LNCaP clone FGC (cell line): ENCODE measurements around the gene CHCHD10.

Experiments
- DNase-seq: peaks from one replicate; pipeline ENCODE4 v3.0.0-alpha.2; 2011; ENCODE audit warnings: low read depth
- H3K4me3 ChIP-seq: 2 replicates; pipeline ENCODE4 v1.5.1; 2011; ENCODE audit warnings: mild to moderate bottlenecking, low read depth, low read length, control low read depth
- TF ChIP-seq, protein P1 (sequence below): IDR thresholded peaks from 2 replicates; pipeline ENCODE4 v1.5.1; 2012; ENCODE audit warnings: mild to moderate bottlenecking; ENCODE audit not compliant: control insufficient read depth, insufficient read depth; ENCODE audit errors: extremely low read depth

CHCHD10 gene

DNA sequence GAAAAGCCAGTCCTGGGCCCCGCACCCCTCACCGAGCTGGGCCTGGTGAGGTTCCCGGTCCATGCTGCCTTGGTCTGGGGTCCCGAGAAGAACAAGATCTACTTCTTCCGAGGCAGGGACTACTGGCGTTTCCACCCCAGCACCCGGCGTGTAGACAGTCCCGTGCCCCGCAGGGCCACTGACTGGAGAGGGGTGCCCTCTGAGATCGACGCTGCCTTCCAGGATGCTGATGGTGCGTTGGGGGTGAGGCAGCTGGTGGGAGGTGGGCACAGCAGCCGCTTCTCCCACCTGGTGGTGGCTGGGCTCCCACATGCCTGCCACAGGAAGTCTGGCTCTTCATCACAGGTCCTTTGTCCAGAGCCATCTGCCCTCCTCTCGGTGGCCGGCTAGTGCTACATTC is 14.5 kb upstream of the CHCHD10 start:
- no peak overlapping the region for H3K4me3 ChIP-seq
- TF ChIP-seq, protein P1, sequence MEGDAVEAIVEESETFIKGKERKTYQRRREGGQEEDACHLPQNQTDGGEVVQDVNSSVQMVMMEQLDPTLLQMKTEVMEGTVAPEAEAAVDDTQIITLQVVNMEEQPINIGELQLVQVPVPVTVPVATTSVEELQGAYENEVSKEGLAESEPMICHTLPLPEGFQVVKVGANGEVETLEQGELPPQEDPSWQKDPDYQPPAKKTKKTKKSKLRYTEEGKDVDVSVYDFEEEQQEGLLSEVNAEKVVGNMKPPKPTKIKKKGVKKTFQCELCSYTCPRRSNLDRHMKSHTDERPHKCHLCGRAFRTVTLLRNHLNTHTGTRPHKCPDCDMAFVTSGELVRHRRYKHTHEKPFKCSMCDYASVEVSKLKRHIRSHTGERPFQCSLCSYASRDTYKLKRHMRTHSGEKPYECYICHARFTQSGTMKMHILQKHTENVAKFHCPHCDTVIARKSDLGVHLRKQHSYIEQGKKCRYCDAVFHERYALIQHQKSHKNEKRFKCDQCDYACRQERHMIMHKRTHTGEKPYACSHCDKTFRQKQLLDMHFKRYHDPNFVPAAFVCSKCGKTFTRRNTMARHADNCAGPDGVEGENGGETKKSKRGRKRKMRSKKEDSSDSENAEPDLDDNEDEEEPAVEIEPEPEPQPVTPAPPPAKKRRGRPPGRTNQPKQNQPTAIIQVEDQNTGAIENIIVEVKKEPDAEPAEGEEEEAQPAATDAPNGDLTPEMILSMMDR, result no peak
- no peak for DNase-seq

DNA sequence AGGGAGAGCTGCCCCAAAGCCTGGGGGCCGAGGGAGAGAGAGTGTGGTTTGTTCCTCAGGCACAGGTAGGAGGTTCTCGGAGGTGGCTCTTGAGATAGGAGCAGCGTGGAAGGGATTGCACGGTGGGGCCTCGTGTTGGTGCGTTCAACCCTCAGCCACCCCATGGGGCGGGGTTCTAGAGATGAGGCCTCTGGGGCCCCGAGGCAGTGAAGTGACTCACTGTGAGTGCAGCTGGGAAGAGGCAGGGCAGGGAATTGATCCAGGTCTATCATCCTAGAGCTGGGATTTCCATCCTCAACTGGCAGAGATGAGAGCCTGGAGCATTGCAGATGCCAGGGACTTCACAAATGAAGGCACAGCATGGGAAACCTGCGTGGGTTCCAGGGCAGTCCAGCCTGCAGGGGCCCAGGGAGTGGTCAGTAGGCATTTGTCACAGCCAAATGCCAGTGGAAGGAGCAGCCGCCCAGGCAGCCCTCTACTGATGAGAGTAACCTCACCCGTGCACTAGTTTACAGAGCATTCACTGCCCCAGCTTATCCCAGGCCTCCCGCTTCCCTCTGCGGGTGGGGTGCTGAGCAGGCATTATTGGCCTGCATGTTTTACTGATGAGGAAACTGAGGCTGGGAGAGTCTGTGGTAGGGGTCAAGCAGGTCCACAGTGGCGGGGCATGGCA is 13.9 kb upstream of the CHCHD10 start:
- DNase-seq, result no peak
- TF ChIP-seq, protein P1, result no peak
- no peak overlapping the region for H3K4me3 ChIP-seq

DNA sequence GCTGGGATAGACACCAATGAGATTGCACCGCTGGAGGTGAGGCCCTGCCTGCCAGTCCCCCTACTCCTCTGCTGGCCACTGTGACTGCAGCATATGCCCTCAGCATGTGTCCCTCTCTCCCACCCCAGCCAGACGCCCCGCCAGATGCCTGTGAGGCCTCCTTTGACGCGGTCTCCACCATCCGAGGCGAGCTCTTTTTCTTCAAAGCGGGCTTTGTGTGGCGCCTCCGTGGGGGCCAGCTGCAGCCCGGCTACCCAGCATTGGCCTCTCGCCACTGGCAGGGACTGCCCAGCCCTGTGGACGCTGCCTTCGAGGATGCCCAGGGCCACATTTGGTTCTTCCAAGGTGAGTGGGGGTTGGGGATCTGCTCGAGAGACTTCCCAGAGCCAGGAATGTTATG is 13.3 kb upstream of the CHCHD10 start:
- no peak for DNase-seq
- TF ChIP-seq, protein P1, result no peak
- H3K4me3 ChIP-seq, result no peak overlapping the region

DNA sequence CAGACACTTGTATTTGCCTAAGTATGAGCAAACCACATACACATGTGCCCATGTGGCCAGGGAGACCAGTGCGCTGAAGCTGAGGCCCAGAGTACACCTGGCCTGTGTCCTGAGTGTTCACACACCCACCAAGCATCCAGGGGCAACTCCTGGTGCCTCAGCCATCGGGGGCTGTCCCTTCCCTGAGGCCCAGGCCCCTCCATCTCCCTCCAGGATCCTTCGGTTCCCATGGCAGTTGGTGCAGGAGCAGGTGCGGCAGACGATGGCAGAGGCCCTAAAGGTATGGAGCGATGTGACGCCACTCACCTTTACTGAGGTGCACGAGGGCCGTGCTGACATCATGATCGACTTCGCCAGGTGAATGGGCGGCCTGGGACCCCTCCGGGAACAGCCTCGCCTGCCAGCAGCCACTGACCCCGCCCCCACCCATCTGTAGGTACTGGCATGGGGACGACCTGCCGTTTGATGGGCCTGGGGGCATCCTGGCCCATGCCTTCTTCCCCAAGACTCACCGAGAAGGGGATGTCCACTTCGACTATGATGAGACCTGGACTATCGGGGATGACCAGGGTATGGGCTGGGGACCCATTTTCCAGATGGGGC is 12.5 kb upstream of the CHCHD10 start:
- no peak for DNase-seq
- TF ChIP-seq, protein P1, result no peak
- no peak overlapping the region for H3K4me3 ChIP-seq

DNA sequence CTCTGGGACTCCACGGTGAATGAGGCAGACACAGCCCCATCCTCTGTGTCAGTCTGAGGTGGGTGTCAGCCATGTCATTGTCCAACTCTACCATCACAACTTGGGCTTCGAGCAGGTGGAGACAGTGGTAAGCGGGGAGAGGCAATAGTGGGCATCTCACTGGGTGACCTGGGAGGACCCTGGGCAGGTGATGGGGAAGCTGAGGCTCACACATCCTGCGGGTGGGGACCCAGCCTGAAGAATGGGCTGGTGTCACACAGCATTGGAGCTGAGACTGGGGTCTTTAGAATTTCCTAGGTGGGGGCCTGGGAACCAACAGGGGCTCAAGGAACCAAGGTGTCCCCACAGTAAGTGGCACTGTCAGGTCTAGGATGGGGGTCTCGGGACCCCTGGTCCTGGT is 12.0 kb upstream of the CHCHD10 start:
- H3K4me3 ChIP-seq, result no peak overlapping the region
- TF ChIP-seq, protein P1, result no peak
- no peak for DNase-seq

DNA sequence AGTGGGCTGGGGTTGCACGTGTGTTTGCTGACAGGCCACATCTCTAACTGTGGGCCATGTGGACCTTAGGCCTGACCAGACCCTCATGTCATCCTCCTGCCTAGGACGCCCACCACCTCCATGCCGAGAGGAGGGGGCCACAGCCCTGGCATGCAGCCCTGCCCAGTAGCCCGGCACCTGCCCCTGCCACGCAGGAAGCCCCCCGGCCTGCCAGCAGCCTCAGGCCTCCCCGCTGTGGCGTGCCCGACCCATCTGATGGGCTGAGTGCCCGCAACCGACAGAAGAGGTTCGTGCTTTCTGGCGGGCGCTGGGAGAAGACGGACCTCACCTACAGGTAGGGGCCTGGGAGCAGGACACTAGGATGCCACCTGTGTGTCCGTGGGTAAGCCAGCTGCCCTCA is 11.3 kb upstream of the CHCHD10 start:
- TF ChIP-seq, protein P1, result no peak
- H3K4me3 ChIP-seq, result no peak overlapping the region
- no peak for DNase-seq

DNA sequence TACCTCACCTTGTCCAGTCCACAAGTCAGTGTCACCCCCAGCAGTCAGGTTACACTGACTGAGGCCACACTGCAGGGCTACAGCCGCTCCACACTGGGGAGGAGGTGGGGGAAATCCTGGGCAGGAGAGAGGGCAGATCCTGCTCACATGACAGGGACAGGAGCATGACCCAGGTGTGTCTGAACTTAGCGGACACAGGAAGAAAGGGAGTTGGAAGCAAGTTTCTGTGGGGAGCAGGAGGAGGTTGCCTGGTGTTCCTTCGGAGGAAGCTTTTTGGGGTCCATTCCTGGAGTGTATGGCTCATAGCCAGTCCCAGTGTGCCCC is 10.8 kb upstream of the CHCHD10 start:
- no peak for DNase-seq
- no peak overlapping the region for H3K4me3 ChIP-seq
- TF ChIP-seq, protein P1, result no peak
